T-helper 2 cell treated with Interferon-gamma antibody and Interleukin-4, amounts not matched to agents 5 μg/mL and 100 μg/mL, for 36 hours (primary cell): ENCODE results near the gene NDUFV3.
"Not testable (repeated sequence)": the region's sequence is repeated elsewhere in the genome, so short reads cannot be mapped to it uniquely, and the experiment has no call there.

Source experiments
- DNase-seq: peaks from one replicate; pipeline ENCODE4 v3.0.0; 2021; ENCODE audit warnings: low spot score
- H3K27ac Mint-ChIP-seq: one replicate; pipeline ENCODE4 v1.8.0; 2021; ENCODE audit warnings: mild to moderate bottlenecking, mixed read lengths
- H3K27me3 Mint-ChIP-seq: one replicate; pipeline ENCODE4 v1.8.0; 2021; ENCODE audit warnings: low read depth, mixed read lengths
- H3K36me3 Mint-ChIP-seq: one replicate; pipeline ENCODE4 v1.8.0; 2021; ENCODE audit warnings: low read depth, mixed read lengths
- H3K4me1 Mint-ChIP-seq: one replicate; pipeline ENCODE4 v1.8.0; 2021; ENCODE audit warnings: low read depth, mixed read lengths
- H3K4me3 Mint-ChIP-seq: one replicate; pipeline ENCODE4 v1.8.0; 2022; ENCODE audit warnings: mild to moderate bottlenecking, moderate library complexity, mixed read lengths
- H3K9me3 Mint-ChIP-seq: one replicate; pipeline ENCODE4 v1.8.0; 2021; ENCODE audit warnings: mixed read lengths

NDUFV3 gene

DNA sequence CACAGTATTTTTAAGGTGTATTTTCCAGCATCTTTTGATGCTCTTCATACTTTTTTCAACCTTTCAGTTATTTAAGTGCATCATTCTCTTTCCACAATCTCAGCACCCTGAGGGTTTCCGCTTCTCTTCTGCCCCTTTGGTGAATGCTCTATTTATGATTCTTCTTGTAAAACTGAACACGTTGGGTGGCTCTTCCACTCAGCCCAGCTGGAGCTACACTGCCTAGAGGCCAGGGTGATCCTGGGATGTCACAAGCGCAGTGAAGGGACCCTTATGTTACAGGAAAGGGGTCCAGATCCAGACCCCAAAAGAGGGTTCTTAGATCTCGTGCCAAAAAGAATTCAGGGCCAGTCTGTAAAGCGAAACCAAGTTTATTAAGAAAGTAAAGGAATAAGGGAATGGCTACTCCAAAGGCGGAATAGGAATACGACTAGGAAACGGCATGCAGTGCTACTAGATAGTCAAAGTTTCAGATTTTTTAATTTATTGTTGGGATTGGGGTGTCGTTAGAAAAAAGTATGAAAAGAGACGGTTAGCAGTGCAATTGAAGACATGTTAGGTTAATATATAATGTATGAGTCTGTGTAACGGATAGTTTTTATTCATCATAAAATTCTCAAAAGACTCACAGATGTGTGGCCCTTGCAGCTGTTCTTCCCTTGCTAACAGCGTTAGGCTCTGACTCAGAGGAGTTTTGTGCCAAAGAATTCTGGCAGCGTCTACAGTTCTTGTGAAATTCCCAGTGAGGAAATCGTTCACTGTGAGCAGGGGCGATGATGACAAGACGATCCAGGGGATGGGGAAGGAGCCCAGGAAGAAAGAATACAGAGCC lies 46.7 kb downstream of the NDUFV3 start:
- no peaks in the 10 kb centered on the region for H3K9me3 Mint-ChIP-seq
- H3K36me3 Mint-ChIP-seq = no peaks in the 10 kb centered on the region
- DNase-seq = no peak
- no peak overlapping the region for H3K27ac Mint-ChIP-seq
- no peaks in the 10 kb centered on the region for H3K27me3 Mint-ChIP-seq
- H3K4me3 Mint-ChIP-seq = no peak overlapping the region
- peaks cover 2% of the 10 kb centered on the region for H3K4me1 Mint-ChIP-seq

DNA sequence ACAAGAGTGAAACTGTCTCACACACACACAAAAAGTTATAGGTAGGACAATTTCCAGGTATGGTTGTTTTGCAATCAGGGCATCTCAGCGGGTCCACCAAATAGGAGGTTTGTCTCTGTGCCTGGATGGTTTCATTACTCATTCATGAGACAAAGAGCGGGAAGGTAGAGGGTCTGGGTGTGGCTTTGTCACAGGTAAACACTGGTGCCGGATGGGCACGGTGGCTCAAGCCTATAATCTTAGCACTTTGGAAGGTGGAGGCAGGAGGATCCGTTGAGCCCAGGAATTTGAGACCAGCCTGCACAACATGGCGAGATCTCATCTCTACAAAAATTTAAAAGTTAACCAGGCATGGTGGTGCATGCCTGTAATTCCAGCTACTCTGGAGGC lies 48.6 kb downstream of the NDUFV3 start:
- Mint-ChIP-seq H3K9me3 (no peaks in the 10 kb centered on the region), H3K4me3 (no peak overlapping the region), H3K4me1 (peaks cover 2% of the 10 kb centered on the region), H3K27me3 (peaks cover under 1% of the 10 kb centered on the region), H3K36me3 (no peaks in the 10 kb centered on the region), H3K27ac (no peak overlapping the region)
- no peak for DNase-seq

DNA sequence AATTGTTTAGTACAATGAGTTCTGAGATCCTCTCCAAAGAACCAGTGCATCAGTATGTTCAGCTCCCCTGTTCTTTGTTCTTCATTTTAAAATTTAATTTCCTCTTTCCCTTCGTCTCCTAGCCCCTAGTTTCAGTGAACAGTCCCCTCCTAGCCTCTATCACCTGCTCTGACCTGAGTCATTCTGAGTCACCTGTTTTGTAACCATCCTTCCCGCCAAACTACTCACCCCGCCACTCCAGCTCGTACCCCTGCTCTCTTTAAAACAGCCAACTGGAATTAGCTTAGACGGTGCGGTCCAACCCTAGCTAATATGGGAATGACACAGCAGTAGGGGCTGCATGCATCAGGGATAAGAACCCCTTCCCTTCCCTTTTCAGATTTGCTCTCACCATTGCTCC lies 49.1 kb downstream of the NDUFV3 start:
- DNase-seq = no peak
- H3K4me3 Mint-ChIP-seq = no peak overlapping the region
- H3K9me3 Mint-ChIP-seq = no peaks in the 10 kb centered on the region
- H3K4me1 Mint-ChIP-seq = peaks cover 2% of the 10 kb centered on the region
- H3K27ac Mint-ChIP-seq = no peak overlapping the region
- H3K27me3 Mint-ChIP-seq = peaks cover 6% of the 10 kb centered on the region
- H3K36me3 Mint-ChIP-seq = no peaks in the 10 kb centered on the region

DNA sequence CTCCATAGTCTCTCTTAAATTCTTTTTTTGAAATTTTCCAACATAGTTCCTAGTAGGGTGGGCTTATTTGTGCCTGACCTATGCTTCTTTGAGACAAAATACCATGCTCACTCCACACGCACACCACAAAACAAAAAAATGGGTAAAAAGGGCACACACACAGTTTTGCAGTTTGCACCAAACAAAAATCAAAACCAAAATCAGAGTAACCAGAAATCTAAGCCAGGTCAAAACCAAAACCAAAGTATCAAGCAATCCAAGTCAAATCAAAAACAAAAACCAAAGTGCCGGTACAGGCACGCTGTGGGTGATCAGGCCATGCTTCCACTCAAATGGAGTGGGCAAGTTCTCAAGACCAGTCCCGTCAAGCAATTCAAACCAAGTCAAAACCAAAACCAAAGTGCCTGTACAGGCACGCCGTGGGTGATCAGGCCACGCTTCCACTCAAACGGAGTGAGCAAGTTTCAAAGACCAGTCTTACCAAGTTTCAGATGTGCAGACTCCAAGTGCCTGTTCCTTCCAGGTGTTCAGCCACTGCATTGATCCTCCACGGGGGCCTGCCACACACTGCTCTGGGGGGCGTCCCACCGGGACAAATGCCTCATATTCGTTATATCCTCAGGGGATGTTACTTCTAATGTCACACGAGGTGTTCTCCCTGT lies 56.1 kb downstream of the NDUFV3 start:
- DNase-seq, H3K4me3 Mint-ChIP-seq: not testable (repeated sequence)
- H3K27me3 Mint-ChIP-seq = peaks cover 11% of the 10 kb centered on the region

DNA sequence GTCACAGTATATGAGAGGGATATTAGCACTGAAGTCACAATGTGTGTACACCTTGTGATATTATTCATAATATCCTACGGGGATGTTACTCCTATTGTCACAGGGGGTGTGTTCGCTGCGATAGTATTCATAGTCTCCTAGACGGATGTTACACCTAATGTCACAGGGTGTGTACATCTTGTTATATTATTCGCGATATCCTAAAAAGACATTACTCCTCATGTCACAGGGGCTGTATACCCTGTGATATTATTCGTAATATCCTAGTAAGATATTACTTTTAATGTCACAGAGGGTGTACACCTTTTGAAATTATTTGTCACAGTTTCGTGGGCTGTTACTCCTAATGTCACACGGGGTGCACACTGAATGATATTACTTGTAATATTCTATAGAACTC lies 58.1 kb downstream of the NDUFV3 start:
- H3K27ac Mint-ChIP-seq, H3K9me3 Mint-ChIP-seq, DNase-seq, H3K4me1 Mint-ChIP-seq, H3K36me3 Mint-ChIP-seq, H3K4me3 Mint-ChIP-seq: not testable (repeated sequence)
- peaks cover 11% of the 10 kb centered on the region for H3K27me3 Mint-ChIP-seq

More for the DNA sequence above, 56.1 kb downstream of the NDUFV3 start:
- not testable (repeated sequence) for H3K27ac Mint-ChIP-seq, H3K9me3 Mint-ChIP-seq, H3K36me3 Mint-ChIP-seq, H3K4me1 Mint-ChIP-seq

DNA sequence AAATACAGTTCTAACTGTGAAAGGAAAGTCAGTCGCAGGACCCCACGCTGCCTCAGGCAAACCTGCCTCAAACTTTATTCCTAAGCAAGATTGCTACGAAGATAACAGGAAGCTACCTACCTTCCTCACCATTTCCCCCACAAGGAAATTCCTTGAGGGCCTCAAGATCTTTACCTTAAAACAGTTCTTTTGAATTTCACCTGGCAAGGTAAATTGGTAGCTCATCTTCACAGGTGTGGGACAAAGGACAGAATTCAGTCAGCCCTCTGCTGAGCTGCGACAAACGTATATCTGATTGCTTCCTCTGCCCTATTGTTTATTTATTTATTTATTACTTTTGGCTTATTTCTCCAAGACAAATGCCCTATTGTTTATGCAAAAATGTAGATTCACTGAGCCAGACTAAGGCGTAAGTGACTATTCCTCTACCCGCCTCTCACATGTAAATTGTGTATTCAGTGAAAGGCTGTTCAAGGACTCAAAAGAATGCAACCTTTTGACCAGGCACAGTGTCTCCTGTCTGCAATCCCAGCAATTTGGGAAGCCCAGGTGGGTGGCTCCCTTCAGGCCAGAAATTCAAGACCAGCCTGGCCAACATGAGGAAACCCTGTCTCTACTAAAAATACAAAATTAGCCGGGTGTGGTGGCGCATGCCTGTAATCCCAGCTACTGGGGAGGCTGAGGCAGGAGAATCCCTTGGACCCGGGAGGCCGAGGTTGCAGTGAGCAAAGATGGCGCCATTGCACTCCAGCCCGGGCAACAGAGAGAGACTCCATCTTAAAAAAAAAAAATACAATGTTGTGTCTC lies 63.9 kb downstream of the NDUFV3 start:
- DNase-seq = no peak
- Mint-ChIP-seq H3K27ac (no peak overlapping the region), H3K4me3 (no peak overlapping the region), H3K27me3 (no peaks in the 10 kb centered on the region), H3K9me3 (no peaks in the 10 kb centered on the region), H3K36me3 (no peaks in the 10 kb centered on the region), H3K4me1 (peaks cover 2% of the 10 kb centered on the region)

DNA sequence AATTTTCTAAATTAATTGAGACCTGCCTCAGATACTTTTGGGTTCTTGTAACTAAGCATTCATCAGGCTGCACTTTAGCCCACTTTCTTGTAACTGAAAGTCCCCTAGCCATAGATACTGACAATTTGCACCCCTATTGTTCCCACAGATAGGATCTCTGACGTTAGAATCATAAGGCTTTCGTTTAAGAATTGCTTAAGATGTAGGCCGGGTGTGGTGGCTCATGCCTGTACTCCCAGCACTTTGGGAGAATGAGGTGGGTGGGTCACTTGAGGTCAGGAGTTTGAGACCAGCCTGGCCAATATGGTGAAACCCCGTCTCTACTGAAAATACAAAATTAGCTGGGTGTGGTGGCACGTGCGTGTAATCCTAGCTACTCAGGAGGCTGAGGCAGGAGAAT lies 65.0 kb downstream of the NDUFV3 start:
- H3K36me3 Mint-ChIP-seq, H3K9me3 Mint-ChIP-seq, H3K4me3 Mint-ChIP-seq, H3K27me3 Mint-ChIP-seq, DNase-seq, H3K4me1 Mint-ChIP-seq, H3K27ac Mint-ChIP-seq: not testable (repeated sequence)

DNA sequence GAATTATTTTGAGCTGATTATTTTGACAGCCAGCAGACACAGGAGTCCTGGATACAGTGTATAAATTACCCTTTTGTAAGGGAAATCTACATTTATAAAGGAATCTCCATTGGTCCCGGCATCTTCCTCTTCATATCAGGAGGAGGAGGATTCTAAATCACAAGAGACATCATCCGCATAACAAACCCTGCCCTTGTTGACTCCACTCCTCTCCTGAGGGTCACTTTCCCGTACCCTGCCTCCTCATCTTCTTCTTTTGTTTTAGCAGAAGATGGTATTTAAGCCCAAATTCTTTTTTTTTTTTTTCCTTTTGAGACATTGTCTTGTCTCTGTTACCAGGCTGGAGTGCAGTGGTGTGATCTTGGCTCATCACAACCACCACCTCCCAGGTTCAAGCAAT lies 66.6 kb downstream of the NDUFV3 start:
- Mint-ChIP-seq H3K9me3 (no peaks in the 10 kb centered on the region), H3K36me3 (no peaks in the 10 kb centered on the region), H3K27me3 (no peaks in the 10 kb centered on the region), H3K27ac (no peak overlapping the region), H3K4me3 (no peak overlapping the region), H3K4me1 (peaks cover 2% of the 10 kb centered on the region)
- DNase-seq = no peak

DNA sequence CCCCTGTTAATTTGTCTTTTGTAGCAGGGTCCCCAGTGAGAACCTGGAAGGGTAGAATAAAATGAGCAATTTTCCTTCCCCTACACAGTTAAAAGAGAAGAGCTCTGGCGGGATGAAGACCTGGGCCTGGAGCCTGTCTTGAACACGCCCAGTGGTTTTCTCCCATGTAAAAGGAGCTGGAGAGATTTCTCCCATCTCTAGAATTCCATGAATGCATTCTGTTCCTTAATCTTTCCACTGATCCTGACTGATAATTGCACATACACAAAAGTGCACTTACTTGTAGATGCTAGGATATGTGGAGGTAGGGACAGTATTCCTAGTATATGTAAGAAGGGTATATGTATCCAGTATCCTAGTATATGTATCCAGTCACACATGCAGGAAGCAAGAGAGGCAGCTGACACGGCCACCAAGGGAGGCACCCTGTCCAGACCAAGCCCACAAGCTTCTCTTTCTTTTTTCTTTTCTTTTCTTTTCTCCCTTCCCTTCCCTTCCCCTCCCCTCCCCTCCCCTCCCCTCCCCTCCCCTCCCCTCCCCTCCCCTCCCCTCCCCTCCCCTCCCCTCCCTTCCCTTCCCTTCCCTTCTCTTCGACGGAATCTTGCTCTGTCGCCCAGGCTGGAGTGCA lies 69.4 kb downstream of the NDUFV3 start:
- Mint-ChIP-seq H3K4me3 (no peak overlapping the region), H3K27me3 (no peaks in the 10 kb centered on the region), H3K4me1 (peaks cover 2% of the 10 kb centered on the region), H3K9me3 (no peaks in the 10 kb centered on the region), H3K27ac (no peak overlapping the region), H3K36me3 (no peaks in the 10 kb centered on the region)
- no peak for DNase-seq
